HCT116 (cell line): ENCODE results near the gene TFF1.

Experiments used
- CEBPB ChIP-seq: IDR thresholded peaks from 2 replicates; pipeline ENCODE4 v1.6.1; 2012; ENCODE audit warnings: low read depth
- CTCF ChIP-seq, 3 experiments: fragments of 200-600 bp in 1 of 3; sonication (generic) in 1 of 3; IDR thresholded peaks in 2 of 3; conservative IDR thresholded peaks in 1 of 3; 2 replicates each; pipeline ENCODE4 v1.5.1; 2012 to 2017; ENCODE audit warnings: low read depth in 2 of 3, low read length in 2 of 3, antibody characterized with exemption in 1 of 3, borderline replicate concordance in 1 of 3, control low read depth in 1 of 3, mild to moderate bottlenecking in 1 of 3, mixed read lengths in 1 of 3, mixed run types in 1 of 3, moderate library complexity in 1 of 3; ENCODE audit not compliant: insufficient read depth in 1 of 3
- ELF1 ChIP-seq: IDR thresholded peaks from 2 replicates; pipeline ENCODE4 v1.6.1; 2012; ENCODE audit warnings: low read depth, borderline replicate concordance
- EZH2 ChIP-seq: fragments of 200-600 bp; sonication (generic); IDR thresholded peaks from 2 replicates; pipeline ENCODE4 v1.6.1; 2017; ENCODE audit warnings: antibody characterized with exemption, mixed run types
- JUND ChIP-seq: IDR thresholded peaks from 2 replicates; pipeline ENCODE4 v1.6.1; 2012
- POLR2A ChIP-seq: IDR thresholded peaks from 2 replicates; pipeline ENCODE4 v1.7.0; 2011; ENCODE audit warnings: borderline replicate concordance; ENCODE audit not compliant: insufficient read depth, insufficient read length; ENCODE audit errors: extremely low read depth
- RAD21 ChIP-seq: IDR thresholded peaks from 2 replicates; pipeline ENCODE4 v1.6.1; 2012; ENCODE audit warnings: low read depth, mild to moderate bottlenecking
- REST ChIP-seq: IDR thresholded peaks from 2 replicates; pipeline ENCODE4 v1.6.1; 2012; ENCODE audit warnings: low read depth
- YY1 ChIP-seq: IDR thresholded peaks from 2 replicates; pipeline ENCODE4 v1.6.1; 2011; ENCODE audit warnings: low read length, low read depth, moderate library complexity, mild to moderate bottlenecking; ENCODE audit not compliant: insufficient replicate concordance; ENCODE audit errors: extremely low read depth

GRCh38 chr21:42321231-42321630 is 45.1 kb downstream of the TFF1 start:
- TF ChIP-seq CEBPB (no peak), CTCF (IDR thresholded peaks at IDR 0.05 in 2 of 3, conservative IDR thresholded peaks at IDR 0.05 in 1 of 3; ENCODE audit: borderline replicate concordance in 1 of 3, insufficient read depth in 1 of 3, low read depth in 2 of 3, low read length in 2 of 3) (no peak), POLR2A (no peak), ELF1 (no peak), EZH2 (no peak), REST (no peak), RAD21 (no peak), JUND (no peak), YY1 (no peak)
